Tibial nerve (tissue), 4 donors: ENCODE measurements around the gene C4BPA. TPM values are rescaled to one million over a fixed set of nuclear protein-coding genes. Genes with fewer than 3 reads are reported as not detected.
A peak's percentile ranks its signal among the peaks of the same experiment; 100 is the strongest.

Experiments
- DNase-seq, 2 donors: peaks; one replicate each; pipeline ENCODE4 v3.0.0-alpha.2; 2019; ENCODE audit warnings: low spot score in 2 of 2
- H3K27ac ChIP-seq, 4 donors: fragments of 200-600 bp; sonication (generic) in 3 of 4; one replicate each; pipeline ENCODE4 v1.5.1; 2017 to 2019; ENCODE audit warnings: mild to moderate bottlenecking in 1 of 4
- H3K27me3 ChIP-seq, 2 donors: fragments of 200-600 bp; sonication (generic) in 1 of 2; one replicate each; pipeline versions ENCODE4 v1.5.1 to v1.6.0; 2017 to 2019
- H3K36me3 ChIP-seq, 3 donors: fragments of 200-600 bp; sonication (generic); one replicate each; pipeline ENCODE4 v1.5.1; 2018 to 2019
- H3K4me1 ChIP-seq, 4 donors: fragments of 200-600 bp; sonication (generic) in 3 of 4; one replicate each; pipeline ENCODE4 v1.5.1; 2017 to 2019
- H3K4me3 ChIP-seq, 4 donors: fragments of 200-600 bp; sonication (generic) in 3 of 4; one replicate each; pipeline ENCODE4 v1.5.1; 2017 to 2019; ENCODE audit warnings: mild to moderate bottlenecking in 1 of 4, moderate library complexity in 1 of 4
- H3K9me3 ChIP-seq, 4 donors: fragments of 200-600 bp; sonication (generic) in 3 of 4; one replicate each; pipeline ENCODE4 v1.5.1; 2017 to 2019
- CTCF ChIP-seq, 5 experiments: fragments of 200-600 bp in 3 of 5; fragments of 450-650 bp in 2 of 5; sonication (generic) in 3 of 5; IDR thresholded peaks; one replicate each; pipeline ENCODE4 v1.5.1; 2016 to 2019; ENCODE audit warnings: antibody characterized with exemption in 5 of 5, mild to moderate bottlenecking in 3 of 5, moderate library complexity in 2 of 5
- EP300 ChIP-seq, 2 donors: sonication (generic); formaldehyde crosslinking; IDR thresholded peaks; one replicate each; pipeline ENCODE4 v1.6.1; 2017; ENCODE audit warnings: antibody characterized with exemption in 2 of 2, mild to moderate bottlenecking in 1 of 2
- POLR2A ChIP-seq, 2 donors: fragments of 450-650 bp; IDR thresholded peaks; one replicate each; pipeline ENCODE4 v1.6.1; 2017; ENCODE audit warnings: antibody characterized with exemption in 2 of 2, mild to moderate bottlenecking in 2 of 2, moderate library complexity in 2 of 2
- WGBS, 2 donors: methylation state at CpG; one replicate each; pipeline ENCODE4 v1.1.5; 2018; 5-methylcytosine and 5-hydroxymethylcytosine counted together
- total RNA-seq, 4 donors: library from RNA; depleted of rRNA; stranded (reverse); fragments of >200 nt; gene quantifications; one replicate each; pipeline ENCODE4 v1.1.0, GENCODE V29; 2016

The C4BPA gene
- total RNA-seq, 4 donors from 2014 or later, result not detected

GRCh38 chr1:207145401-207146058 is 41.5 kb downstream of the C4BPA start:
- H3K4me1 ChIP-seq, result no peaks in the 10 kb centered on the region
- no peaks in the 10 kb centered on the region for H3K36me3 ChIP-seq
- H3K9me3 ChIP-seq, result no peaks in the 10 kb centered on the region
- no peak overlapping the region for H3K4me3 ChIP-seq
- H3K27me3 ChIP-seq, result no peaks in the 10 kb centered on the region
- 77 to 79% methylated on average over 5 of the region's 5 CpGs for WGBS, 2 donors
- no peak overlapping the region for H3K27ac ChIP-seq
- TF ChIP-seq POLR2A (IDR thresholded peaks at IDR 0.05), result no peak
- DNase-seq, result no peak

- peaks cover 0 to 13% (median 0%) of the 10 kb centered on the region in 3 donors for H3K36me3 ChIP-seq
- no peak for DNase-seq
- no peaks in the 10 kb centered on the region for H3K4me1 ChIP-seq
- no peak overlapping the region for H3K27ac ChIP-seq
- no peaks in the 10 kb centered on the region for H3K27me3 ChIP-seq
- no peak for TF ChIP-seq CTCF (IDR thresholded peaks at IDR 0.05)
- no peak for TF ChIP-seq POLR2A (IDR thresholded peaks at IDR 0.05)
- TF ChIP-seq EP300 (IDR thresholded peaks at IDR 0.05), result no peak
- no peak overlapping the region for H3K4me3 ChIP-seq
- H3K9me3 ChIP-seq, result peaks cover 0 to 18% (median 0%) of the 10 kb centered on the region in 4 donors
These were observed 47.9 kb downstream of the C4BPA start for GRCh38 chr1:207151920-207152319.

- no peaks in the 10 kb centered on the region for H3K4me1 ChIP-seq
- H3K9me3 ChIP-seq, result peaks cover 0 to 22% (median 0%) of the 10 kb centered on the region in 4 donors
- no peak for TF ChIP-seq POLR2A (IDR thresholded peaks at IDR 0.05)
- TF ChIP-seq EP300 (IDR thresholded peaks at IDR 0.05), result no peak
- TF ChIP-seq CTCF (IDR thresholded peaks at IDR 0.05), result no peak
- no peaks in the 10 kb centered on the region for H3K27me3 ChIP-seq
- H3K27ac ChIP-seq, result no peak overlapping the region
- H3K36me3 ChIP-seq, result peaks cover 0 to 16% (median 0%) of the 10 kb centered on the region in 3 donors
- no peak overlapping the region for H3K4me3 ChIP-seq
- DNase-seq, result no peak
- 79 to 91% methylated on average over 5 of the region's 5 CpGs for WGBS, 2 donors
These were observed 48.9 kb downstream of the C4BPA start for GRCh38 chr1:207152792-207153468.

- no peak for DNase-seq
- Histone ChIP-seq H3K27me3 (no peaks in the 10 kb centered on the region), H3K9me3 (peaks cover 0 to 24% (median 0%) of the 10 kb centered on the region in 4 donors), H3K27ac (no peak overlapping the region), H3K4me1 (no peaks in the 10 kb centered on the region), H3K4me3 (no peak overlapping the region), H3K36me3 (peaks cover 0 to 17% (median 0%) of the 10 kb centered on the region in 3 donors)
- TF ChIP-seq EP300 (IDR thresholded peaks at IDR 0.05), result no peak
- TF ChIP-seq POLR2A (IDR thresholded peaks at IDR 0.05), result no peak
- no peak for TF ChIP-seq CTCF (IDR thresholded peaks at IDR 0.05)
- 58 to 70% methylated on average over 3 of the region's 3 CpGs for WGBS, 2 donors
These were observed 51.0 kb downstream of the C4BPA start for GRCh38 chr1:207155028-207155427.

GRCh38 chr1:207156095-207156494 is 52.1 kb downstream of the C4BPA start:
- Histone ChIP-seq H3K4me1 (no peaks in the 10 kb centered on the region), H3K27me3 (no peaks in the 10 kb centered on the region), H3K9me3 (peaks cover 0 to 24% (median 0%) of the 10 kb centered on the region in 4 donors), H3K36me3 (peaks cover 0 to 17% (median 0%) of the 10 kb centered on the region in 3 donors), H3K4me3 (no peak overlapping the region), H3K27ac (no peak overlapping the region)
- DNase-seq, result no peak
- TF ChIP-seq EP300 (IDR thresholded peaks at IDR 0.05) (peak in 1 of 2 donors; percentile 17), POLR2A (IDR thresholded peaks at IDR 0.05) (no peak)

- Histone ChIP-seq H3K4me3 (no peak overlapping the region), H3K9me3 (peaks cover 0 to 16% (median 0%) of the 10 kb centered on the region in 4 donors), H3K36me3 (peaks cover 0 to 17% (median 0%) of the 10 kb centered on the region in 3 donors), H3K4me1 (no peaks in the 10 kb centered on the region), H3K27ac (no peak overlapping the region), H3K27me3 (no peaks in the 10 kb centered on the region)
- WGBS, 2 donors, result 84 to 86% methylated on average over 5 of the region's 5 CpGs
- TF ChIP-seq EP300 (IDR thresholded peaks at IDR 0.05), result no peak
- no peak for TF ChIP-seq CTCF (IDR thresholded peaks at IDR 0.05)
- TF ChIP-seq POLR2A (IDR thresholded peaks at IDR 0.05), result no peak
- no peak for DNase-seq
These were observed 52.8 kb downstream of the C4BPA start for GRCh38 chr1:207156826-207157225.
